Skeletal muscle tissue (tissue), 4 donors: Measurements from ENCODE around the gene ERRFI1. TPM values are rescaled to one million over a fixed set of nuclear protein-coding genes. Genes with fewer than 3 reads are reported as not detected.
"Not testable (repeated sequence)": the region's sequence is repeated elsewhere in the genome, so short reads cannot be mapped to it uniquely, and the experiment has no call there.

Source experiments
- H3K27ac ChIP-seq: one replicate; pipeline ENCODE4 v1.7.0; 2013; ENCODE audit warnings: mild to moderate bottlenecking, low read depth, low read length, inconsistent platforms
- H3K27me3 ChIP-seq, 3 donors: one replicate each; pipeline ENCODE4 v1.7.0; 2013; ENCODE audit warnings: low read length in 3 of 3; ENCODE audit not compliant: control insufficient read depth in 3 of 3, insufficient read depth in 3 of 3
- H3K36me3 ChIP-seq, 3 donors: one replicate each; pipeline ENCODE4 v1.7.0; 2013; ENCODE audit warnings: low read length in 3 of 3; ENCODE audit not compliant: control insufficient read depth in 3 of 3, insufficient read depth in 3 of 3
- H3K4me1 ChIP-seq, 3 donors: one replicate each; pipeline ENCODE4 v1.7.0; 2013; ENCODE audit warnings: low read length in 3 of 3, mild to moderate bottlenecking in 3 of 3; ENCODE audit not compliant: control insufficient read depth in 3 of 3, insufficient read depth in 3 of 3
- H3K4me3 ChIP-seq, 3 donors: one replicate each; pipeline ENCODE4 v1.7.0; 2013; ENCODE audit warnings: low read length in 3 of 3
- H3K9ac ChIP-seq, 3 donors: one replicate each; pipeline ENCODE4 v1.7.0; 2013; ENCODE audit warnings: low read length in 3 of 3, mild to moderate bottlenecking in 3 of 3, moderate library complexity in 2 of 3, low read depth in 1 of 3
- H3K9me3 ChIP-seq, 3 donors: one replicate each; pipeline ENCODE4 v1.7.0; 2013; ENCODE audit warnings: low read length in 3 of 3; ENCODE audit not compliant: control insufficient read depth in 3 of 3
- total RNA-seq: library from RNA; depleted of rRNA; stranded (reverse); fragments of >200 nt; gene quantifications from one replicate; pipeline ENCODE4 v1.2.3, GENCODE V29; 2014
- donor health status: Osteomylitis.

ERRFI1 gene
- 3.7 TPM for total RNA-seq

GRCh38 chr1:8026153-8026975, at the start of gene ERRFI1:
Gene ERRFI1 (minus strand): TSS chr1:8026309. CDS start chr1:8015619, 10,690 bp downstream.
- Histone ChIP-seq H3K36me3 (no peaks in the 10 kb centered on the region), H3K27ac (peak within 1 kb of the TSS; percentile 83), H3K27me3 (no peaks in the 10 kb centered on the region), H3K9ac (peak within 1 kb of the TSS; percentile 73 to 88 (median 78)), H3K4me3 (peak within 1 kb of the TSS; percentile 69 to 83 (median 81)), H3K9me3 (no peaks in the 10 kb centered on the region), H3K4me1 (peaks cover 25 to 31% (median 29%) of the 10 kb centered on the region in 3 donors)

- no peaks in the 10 kb centered on the region for H3K9me3 ChIP-seq
- no peak overlapping the region for H3K27ac ChIP-seq
- H3K36me3 ChIP-seq, result no peaks in the 10 kb centered on the region
- H3K4me3 ChIP-seq, result no peak overlapping the region
- peaks cover 16 to 25% (median 19%) of the 10 kb centered on the region in 3 donors for H3K4me1 ChIP-seq
- H3K9ac ChIP-seq, result no peak overlapping the region
- H3K27me3 ChIP-seq, result no peaks in the 10 kb centered on the region
Measured at GRCh38 chr1:8075511-8076051, 49.5 kb upstream of the ERRFI1 start.

GRCh38 chr1:8073112-8073855, 47.2 kb upstream of the ERRFI1 start:
- no peaks in the 10 kb centered on the region for H3K9me3 ChIP-seq
- H3K4me3 ChIP-seq, result no peak overlapping the region
- no peaks in the 10 kb centered on the region for H3K27me3 ChIP-seq
- H3K36me3 ChIP-seq, result no peaks in the 10 kb centered on the region
- no peak overlapping the region for H3K9ac ChIP-seq
- H3K27ac ChIP-seq, result no peak overlapping the region
- H3K4me1 ChIP-seq, result peaks cover 12 to 18% (median 15%) of the 10 kb centered on the region in 3 donors

- Histone ChIP-seq H3K27me3 (no peaks in the 10 kb centered on the region), H3K9ac (no peak overlapping the region), H3K9me3 (no peaks in the 10 kb centered on the region), H3K4me1 (no peaks in the 10 kb centered on the region), H3K27ac (no peak overlapping the region), H3K36me3 (no peaks in the 10 kb centered on the region), H3K4me3 (no peak overlapping the region)
Measured at GRCh38 chr1:8070381-8070811, 44.3 kb upstream of the ERRFI1 start.

GRCh38 chr1:8069614-8070320, 43.7 kb upstream of the ERRFI1 start:
- H3K4me1 ChIP-seq, H3K9me3 ChIP-seq, H3K4me3 ChIP-seq, H3K27ac ChIP-seq, H3K36me3 ChIP-seq, H3K9ac ChIP-seq, H3K27me3 ChIP-seq: not testable (repeated sequence)

- H3K4me3 ChIP-seq, result no peak overlapping the region
- no peaks in the 10 kb centered on the region for H3K9me3 ChIP-seq
- H3K27me3 ChIP-seq, result no peaks in the 10 kb centered on the region
- H3K4me1 ChIP-seq, result no peaks in the 10 kb centered on the region
- H3K27ac ChIP-seq, result no peak overlapping the region
- no peaks in the 10 kb centered on the region for H3K36me3 ChIP-seq
- H3K9ac ChIP-seq, result no peak overlapping the region
Measured at GRCh38 chr1:8065369-8065768, 39.3 kb upstream of the ERRFI1 start.

- Histone ChIP-seq H3K9me3 (no peaks in the 10 kb centered on the region), H3K27ac (no peak overlapping the region), H3K9ac (no peak overlapping the region), H3K4me1 (no peaks in the 10 kb centered on the region), H3K36me3 (no peaks in the 10 kb centered on the region), H3K27me3 (no peaks in the 10 kb centered on the region), H3K4me3 (no peak overlapping the region)
Measured at GRCh38 chr1:8063298-8064036, 37.4 kb upstream of the ERRFI1 start.

GRCh38 chr1:8062861-8063260, 36.8 kb upstream of the ERRFI1 start:
- Histone ChIP-seq H3K36me3 (no peaks in the 10 kb centered on the region), H3K9ac (no peak overlapping the region), H3K4me1 (no peaks in the 10 kb centered on the region), H3K9me3 (no peaks in the 10 kb centered on the region), H3K27me3 (no peaks in the 10 kb centered on the region), H3K4me3 (no peak overlapping the region), H3K27ac (no peak overlapping the region)

GRCh38 chr1:8061673-8062386, 35.7 kb upstream of the ERRFI1 start:
- H3K36me3 ChIP-seq, result no peaks in the 10 kb centered on the region
- no peaks in the 10 kb centered on the region for H3K4me1 ChIP-seq
- no peak overlapping the region for H3K27ac ChIP-seq
- H3K27me3 ChIP-seq, result no peaks in the 10 kb centered on the region
- H3K4me3 ChIP-seq, result no peak overlapping the region
- no peak overlapping the region for H3K9ac ChIP-seq
- H3K9me3 ChIP-seq, result no peaks in the 10 kb centered on the region
